GM12892 (cell line): ENCODE data around the gene CDC14A.

ENCODE experiments used
- POLR2A ChIP-seq: IDR thresholded peaks from 2 replicates; pipeline ENCODE4 v1.6.1; 2011; ENCODE audit warnings: low read depth, low read length, control low read depth
- POLR2AphosphoS5 ChIP-seq: IDR thresholded peaks from 2 replicates; pipeline ENCODE4 v1.6.1; 2011; ENCODE audit warnings: low read depth, low read length, control low read depth

DNA sequence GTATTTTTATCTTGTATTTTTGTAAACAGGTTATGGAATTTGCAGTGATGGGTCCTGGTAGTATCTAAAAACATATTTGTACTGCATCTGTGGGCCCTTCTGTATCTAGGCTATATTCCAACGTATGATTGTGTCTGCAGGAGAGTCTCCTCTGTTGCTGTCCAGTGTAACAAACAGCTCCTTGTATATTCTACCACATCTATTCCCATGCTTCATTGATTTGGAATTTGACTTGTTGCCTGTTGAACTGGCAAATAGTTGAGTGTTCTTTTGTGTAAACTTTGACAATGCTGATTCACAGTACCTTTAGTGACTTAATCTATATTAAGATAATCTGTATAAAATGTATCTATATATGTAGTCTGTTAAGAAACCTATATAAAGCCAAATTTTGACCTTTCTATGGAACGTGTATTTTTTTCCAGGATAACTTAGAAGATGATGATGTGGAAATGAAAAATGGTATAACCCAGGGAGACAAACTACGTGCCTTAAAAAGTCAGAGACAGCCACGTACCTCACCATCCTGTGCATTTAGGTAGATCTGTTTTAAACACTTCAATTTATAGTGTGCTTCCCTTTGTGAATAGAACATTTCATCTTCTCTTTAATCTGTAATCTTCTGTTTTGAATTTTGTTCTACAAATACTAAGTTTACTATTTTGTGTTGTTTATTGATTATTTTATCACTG lies 142.2 kb downstream of the CDC14A start:
- no peak for TF ChIP-seq POLR2AphosphoS5
- no peak for TF ChIP-seq POLR2A
